ENCODE measurements around the gene KLHL25. TPM values are rescaled to one million over a fixed set of nuclear protein-coding genes. Genes with fewer than 3 reads are reported as not detected.

Gene KLHL25
- total and polyA plus RNA-seq, 2 of the 13 experiments (the other 11 are each of a cell fraction or from before 2014, with no cell fraction given) = 3.7 to 8.2 TPM

DNA sequence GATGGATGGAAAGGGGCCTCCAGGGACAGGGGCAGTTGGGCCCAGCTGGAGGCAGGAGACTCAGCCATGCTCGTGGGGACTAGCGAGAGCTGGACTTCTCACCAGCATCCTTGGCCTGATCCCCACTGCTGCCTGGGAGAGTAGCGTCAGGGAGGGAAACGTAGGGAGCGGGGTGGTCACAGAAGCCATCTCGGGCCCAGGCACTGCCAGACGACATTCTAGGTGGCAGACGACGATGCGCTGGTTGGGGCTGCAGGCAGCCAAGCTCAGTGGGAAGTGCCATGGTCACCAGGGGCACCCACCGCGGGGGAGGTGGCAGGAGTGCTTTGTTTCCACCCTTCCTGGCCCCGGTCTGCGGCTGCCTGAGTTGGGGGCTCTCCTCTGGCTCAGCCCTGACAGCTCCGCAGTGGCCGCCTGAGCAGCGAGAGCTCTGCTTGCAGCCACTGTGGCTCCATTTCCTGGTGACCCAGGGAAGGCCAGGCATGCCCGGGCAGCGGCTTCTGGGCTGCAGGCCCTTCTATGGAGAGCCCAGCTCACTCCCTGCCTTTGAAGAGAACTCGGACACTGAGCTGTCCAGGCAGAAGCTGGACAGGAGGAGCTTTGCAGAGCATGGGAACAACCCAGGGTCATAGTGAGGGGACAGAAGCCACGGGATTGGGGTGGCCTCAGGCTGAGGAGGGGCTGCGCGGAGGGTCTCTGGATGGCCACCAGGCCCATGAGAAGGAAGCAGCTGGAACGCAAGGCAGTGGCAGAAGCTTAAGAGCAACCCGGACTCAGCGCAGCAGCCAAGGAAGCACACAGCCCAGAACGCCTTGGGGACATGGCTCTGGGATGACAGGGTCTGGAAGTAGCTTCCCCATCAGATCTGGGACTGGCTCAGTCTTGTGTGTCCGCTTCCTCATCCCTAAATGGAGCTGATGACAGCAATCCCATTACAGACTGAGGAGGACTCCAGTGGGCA lies 30.8 kb downstream of the KLHL25 start:
- FAIRE-seq (no peak), DNase-seq (ENCODE audit: low spot score) (no peak), ATAC-seq (no peak)
- Histone ChIP-seq H3K27ac (ENCODE audit: extremely low read length, insufficient read depth, low read length) (no peak overlapping the region), H3K4me2 (ENCODE audit: low read depth, low read length) (no peak overlapping the region), H3K9me3 (ENCODE audit: low read length) (no peaks in the 10 kb centered on the region), H3K36me3 (replicated peaks in 1 of 2; ENCODE audit: control insufficient read depth in 1 of 2, insufficient read depth in 2 of 2, low read length in 2 of 2) (peaks cover 8 to 13% of the 10 kb centered on the region in 2 experiments; a peak in 4 of 5 replicates), H3K27me3 (ENCODE audit: control insufficient read depth in 1 of 2, insufficient read depth in 2 of 2, low read length in 2 of 2) (no peaks in the 10 kb centered on the region), H2AFZ (ENCODE audit: low read length) (no peak overlapping the region), H4K20me1 (ENCODE audit: insufficient read depth, low read length) (no peaks in the 10 kb centered on the region), H3K9ac (ENCODE audit: insufficient read depth, low read depth, low read length) (no peak overlapping the region), H3K79me2 (ENCODE audit: insufficient read depth, low read length) (no peaks in the 10 kb centered on the region), H3K4me1 (ENCODE audit: insufficient read depth, low read length) (peaks cover 19% of the 10 kb centered on the region), H3K4me3 (replicated peaks in 1 of 3; ENCODE audit: insufficient read depth in 1 of 3, low read depth in 2 of 3, low read length in 3 of 3) (no peak overlapping the region)
- TF ChIP-seq, protein P1, sequence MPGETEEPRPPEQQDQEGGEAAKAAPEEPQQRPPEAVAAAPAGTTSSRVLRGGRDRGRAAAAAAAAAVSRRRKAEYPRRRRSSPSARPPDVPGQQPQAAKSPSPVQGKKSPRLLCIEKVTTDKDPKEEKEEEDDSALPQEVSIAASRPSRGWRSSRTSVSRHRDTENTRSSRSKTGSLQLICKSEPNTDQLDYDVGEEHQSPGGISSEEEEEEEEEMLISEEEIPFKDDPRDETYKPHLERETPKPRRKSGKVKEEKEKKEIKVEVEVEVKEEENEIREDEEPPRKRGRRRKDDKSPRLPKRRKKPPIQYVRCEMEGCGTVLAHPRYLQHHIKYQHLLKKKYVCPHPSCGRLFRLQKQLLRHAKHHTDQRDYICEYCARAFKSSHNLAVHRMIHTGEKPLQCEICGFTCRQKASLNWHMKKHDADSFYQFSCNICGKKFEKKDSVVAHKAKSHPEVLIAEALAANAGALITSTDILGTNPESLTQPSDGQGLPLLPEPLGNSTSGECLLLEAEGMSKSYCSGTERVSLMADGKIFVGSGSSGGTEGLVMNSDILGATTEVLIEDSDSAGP (CRISPR knock-in tag; IDR thresholded peaks at IDR 0.05; ENCODE audit: borderline replicate concordance) = no peak
- TF ChIP-seq, protein P2, sequence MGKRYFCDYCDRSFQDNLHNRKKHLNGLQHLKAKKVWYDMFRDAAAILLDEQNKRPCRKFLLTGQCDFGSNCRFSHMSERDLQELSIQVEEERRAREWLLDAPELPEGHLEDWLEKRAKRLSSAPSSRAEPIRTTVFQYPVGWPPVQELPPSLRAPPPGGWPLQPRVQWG (CRISPR knock-in tag; IDR thresholded peaks at IDR 0.05; ENCODE audit: borderline replicate concordance, low read depth) = no peak
- TF ChIP-seq DMAP1 (CRISPR knock-in tag; IDR thresholded peaks at IDR 0.05) = no peak
- TF ChIP-seq, protein P3, sequence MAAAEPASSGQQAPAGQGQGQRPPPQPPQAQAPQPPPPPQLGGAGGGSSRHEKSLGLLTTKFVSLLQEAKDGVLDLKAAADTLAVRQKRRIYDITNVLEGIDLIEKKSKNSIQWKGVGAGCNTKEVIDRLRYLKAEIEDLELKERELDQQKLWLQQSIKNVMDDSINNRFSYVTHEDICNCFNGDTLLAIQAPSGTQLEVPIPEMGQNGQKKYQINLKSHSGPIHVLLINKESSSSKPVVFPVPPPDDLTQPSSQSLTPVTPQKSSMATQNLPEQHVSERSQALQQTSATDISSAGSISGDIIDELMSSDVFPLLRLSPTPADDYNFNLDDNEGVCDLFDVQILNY (CRISPR knock-in tag; conservative IDR thresholded peaks at IDR 0.05) = no peak
- TF ChIP-seq, protein P4, sequence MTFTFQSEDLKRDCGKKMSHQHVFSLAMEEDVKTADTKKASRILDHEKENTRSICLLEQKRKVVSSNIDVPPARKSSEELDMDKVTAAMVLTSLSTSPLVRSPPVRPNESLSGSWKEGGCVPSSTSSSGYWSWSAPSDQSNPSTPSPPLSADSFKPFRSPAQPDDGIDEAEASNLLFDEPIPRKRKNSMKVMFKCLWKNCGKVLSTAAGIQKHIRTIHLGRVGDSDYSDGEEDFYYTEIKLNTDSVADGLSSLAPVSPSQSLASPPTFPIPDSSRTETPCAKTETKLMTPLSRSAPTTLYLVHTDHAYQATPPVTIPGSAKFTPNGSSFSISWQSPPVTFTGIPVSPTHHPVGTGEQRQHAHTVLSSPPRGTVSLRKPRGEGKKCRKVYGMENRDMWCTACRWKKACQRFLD (CRISPR knock-in tag; IDR thresholded peaks at IDR 0.05; ENCODE audit: borderline replicate concordance) = no peak
- BruUV-seq (replicated peaks) = no TSS peak
- ChIA-PET POLR2A (no interaction called here), CTCF (ENCODE audit: low intra/inter-chr PET ratio, low total read pairs) (no interaction called here)
- intact Hi-C loops (cut with micrococcal nuclease; ENCODE audit: unreplicated experiment) = no loop called here
- in situ Hi-C loops (cut with HindIII; ENCODE audit: extremely low pct_ligation_motif_present, low pct_unique_long_range_greater_than_20kb) = no loop called here
- WGBS (ENCODE audit: low lambda C conversion rate) = 96% methylated on average over 14 of the region's 28 CpGs

All from HepG2 (cell line).